ENCODE results near the gene NASP. TPM values are rescaled to one million over a fixed set of nuclear protein-coding genes. Genes with fewer than 3 reads are reported as not detected.

The NASP gene
- total and polyA plus RNA-seq, 7 donors, result 64.8 to 159 (median 78.4) TPM

DNA sequence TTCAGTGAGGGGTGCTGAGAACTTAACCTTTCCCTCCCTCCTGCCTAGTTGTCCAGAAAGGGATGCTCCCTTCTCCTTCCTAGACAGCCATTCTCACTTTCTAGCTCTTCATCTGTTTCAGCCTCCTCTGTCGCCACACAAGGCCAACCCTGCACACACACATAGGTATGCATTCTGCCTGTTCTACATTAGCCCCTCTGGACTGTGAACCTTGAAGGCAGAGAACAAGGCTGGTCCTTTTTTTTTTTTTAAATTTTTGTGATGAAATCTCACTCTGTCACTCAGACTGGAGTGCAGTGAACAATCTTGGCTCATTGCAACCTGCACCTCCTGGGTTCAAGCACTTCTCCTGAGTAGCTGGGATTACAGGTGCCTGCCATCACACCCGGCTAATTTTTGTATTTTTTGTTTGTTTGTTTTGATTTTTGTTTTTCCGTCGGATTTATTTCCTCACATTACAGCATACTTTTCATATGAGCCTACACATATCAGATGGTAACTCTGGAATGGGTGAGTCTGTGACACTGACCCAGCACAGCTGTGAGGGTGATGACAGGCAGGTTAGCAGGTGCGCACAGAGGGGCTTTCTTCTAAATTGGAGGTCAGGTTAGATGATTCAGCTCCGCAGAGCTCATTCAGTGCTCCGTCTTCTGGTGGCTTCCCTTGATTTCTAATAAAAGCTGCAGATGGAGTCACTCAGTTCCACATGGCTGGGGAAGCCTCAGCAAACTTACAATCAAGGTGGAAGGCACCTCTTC, 38.1 kb upstream of the NASP start:
- WGBS, 2 donors, result 81 to 90% methylated on average over 7 of the region's 7 CpGs
- TF ChIP-seq EP300 (IDR thresholded peaks at IDR 0.05) (no peak), POLR2AphosphoS5 (IDR thresholded peaks at IDR 0.05) (no peak), POLR2A (IDR thresholded peaks at IDR 0.05) (no peak)
- TF ChIP-seq, protein P1, sequence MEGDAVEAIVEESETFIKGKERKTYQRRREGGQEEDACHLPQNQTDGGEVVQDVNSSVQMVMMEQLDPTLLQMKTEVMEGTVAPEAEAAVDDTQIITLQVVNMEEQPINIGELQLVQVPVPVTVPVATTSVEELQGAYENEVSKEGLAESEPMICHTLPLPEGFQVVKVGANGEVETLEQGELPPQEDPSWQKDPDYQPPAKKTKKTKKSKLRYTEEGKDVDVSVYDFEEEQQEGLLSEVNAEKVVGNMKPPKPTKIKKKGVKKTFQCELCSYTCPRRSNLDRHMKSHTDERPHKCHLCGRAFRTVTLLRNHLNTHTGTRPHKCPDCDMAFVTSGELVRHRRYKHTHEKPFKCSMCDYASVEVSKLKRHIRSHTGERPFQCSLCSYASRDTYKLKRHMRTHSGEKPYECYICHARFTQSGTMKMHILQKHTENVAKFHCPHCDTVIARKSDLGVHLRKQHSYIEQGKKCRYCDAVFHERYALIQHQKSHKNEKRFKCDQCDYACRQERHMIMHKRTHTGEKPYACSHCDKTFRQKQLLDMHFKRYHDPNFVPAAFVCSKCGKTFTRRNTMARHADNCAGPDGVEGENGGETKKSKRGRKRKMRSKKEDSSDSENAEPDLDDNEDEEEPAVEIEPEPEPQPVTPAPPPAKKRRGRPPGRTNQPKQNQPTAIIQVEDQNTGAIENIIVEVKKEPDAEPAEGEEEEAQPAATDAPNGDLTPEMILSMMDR (IDR thresholded peaks at IDR 0.05), result no peak
- no peaks in the 10 kb centered on the region for H3K9me3 ChIP-seq
- no peak for DNase-seq
- no peaks in the 10 kb centered on the region for H3K36me3 ChIP-seq
- peaks cover 0 to 4% (median 0%) of the 10 kb centered on the region in 4 donors for H3K4me1 ChIP-seq
- intact Hi-C loops (cut with DNase I), result no loop called here
- H3K27ac ChIP-seq, result no peak overlapping the region
- no peak overlapping the region for H3K4me3 ChIP-seq
- H3K27me3 ChIP-seq, result no peaks in the 10 kb centered on the region

GRCh38 chr1:45550401-45551351, 33.2 kb upstream of the NASP start, which contains the start of gene AKR1A1:
TSS of gene AKR1A1 (plus strand) at chr1:45550826. CDS start at chr1:45561795, 10,969 bp downstream.
- WGBS, 2 donors, result 4 to 5% methylated on average over 47 of the region's 47 CpGs
- H3K36me3 ChIP-seq, result peaks cover 0 to 14% (median 0%) of the 10 kb centered on the region in 4 donors
- peak in 1 of 4 donors; percentile 44 for TF ChIP-seq EP300 (IDR thresholded peaks at IDR 0.05)
- TF ChIP-seq POLR2AphosphoS5 (IDR thresholded peaks at IDR 0.05), result peak; percentile 38 to 84 (median 80)
- TF ChIP-seq, protein P1 (IDR thresholded peaks at IDR 0.05), result peak in 2 of 4 experiments; percentile 13 to 42
- TF ChIP-seq POLR2A (IDR thresholded peaks at IDR 0.05), result peak in 1 of 2 donors; percentile 54
- intact Hi-C loops (cut with DNase I), result loop anchor here (2.0 kb wide), 2 partner anchors 28 to 50 kb away; partner anchors contain the start of genes CCDC163 and MMACHC
- no peaks in the 10 kb centered on the region for H3K27me3 ChIP-seq
- H3K27ac ChIP-seq, result peak within 1 kb of the TSS; percentile 73 to 89 (median 82)
- H3K4me3 ChIP-seq, result peak within 1 kb of the TSS; percentile 39 to 77 (median 64)
- peaks cover 0 to 16% (median 14%) of the 10 kb centered on the region in 4 donors for H3K4me1 ChIP-seq
- peak; percentile 91 for DNase-seq
- H3K9me3 ChIP-seq, result no peaks in the 10 kb centered on the region

- H3K4me1 ChIP-seq, result peaks cover 0 to 16% (median 14%) of the 10 kb centered on the region in 4 donors
- TF ChIP-seq POLR2A (IDR thresholded peaks at IDR 0.05) (no peak), POLR2AphosphoS5 (IDR thresholded peaks at IDR 0.05) (no peak), EP300 (IDR thresholded peaks at IDR 0.05) (no peak)
- TF ChIP-seq, protein P1 (IDR thresholded peaks at IDR 0.05), result no peak
- no peaks in the 10 kb centered on the region for H3K27me3 ChIP-seq
These were observed 32.2 kb upstream of the NASP start for GRCh38 chr1:45551684-45552083.

DNA sequence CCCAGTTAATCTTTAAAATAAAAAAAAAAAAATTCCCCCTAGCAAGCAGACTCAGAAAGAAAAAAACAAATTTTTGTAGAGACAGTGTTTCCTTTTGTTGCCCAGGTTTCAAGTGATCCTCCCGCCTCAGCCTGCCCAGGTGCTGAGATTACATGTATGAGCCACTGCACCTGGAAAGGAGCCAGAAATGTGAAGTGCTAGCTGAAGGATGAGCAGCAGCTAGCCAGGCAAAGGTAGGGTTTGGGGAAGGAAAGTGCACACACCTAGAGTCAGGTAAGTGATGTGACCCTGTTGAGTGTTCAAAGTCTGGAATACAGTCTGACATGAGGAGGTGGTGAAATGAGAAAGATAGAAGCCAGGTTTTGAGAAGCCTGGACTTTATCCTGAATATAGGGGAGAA, 31.5 kb upstream of the NASP start:
- H3K4me3 ChIP-seq, result no peak overlapping the region
- TF ChIP-seq, protein P1 (IDR thresholded peaks at IDR 0.05), result no peak
- TF ChIP-seq POLR2AphosphoS5 (IDR thresholded peaks at IDR 0.05) (no peak), EP300 (IDR thresholded peaks at IDR 0.05) (no peak), POLR2A (IDR thresholded peaks at IDR 0.05) (no peak)
- no peaks in the 10 kb centered on the region for H3K27me3 ChIP-seq
- H3K9me3 ChIP-seq, result no peaks in the 10 kb centered on the region
- intact Hi-C loops (cut with DNase I), result no loop called here
- peaks cover 0 to 21% (median 0%) of the 10 kb centered on the region in 4 donors for H3K36me3 ChIP-seq
- H3K4me1 ChIP-seq, result peaks cover 0 to 17% (median 14%) of the 10 kb centered on the region in 4 donors
- H3K27ac ChIP-seq, result no peak overlapping the region
- DNase-seq, result peak; percentile 67
- WGBS, 2 donors, result 16 to 60% methylated on average over 1 of the region's 1 CpG

More at GRCh38 chr1:45551684-45552083, 32.2 kb upstream of the NASP start:
- no peaks in the 10 kb centered on the region for H3K9me3 ChIP-seq
- WGBS, 2 donors, result 6 to 7% methylated on average over 3 of the region's 3 CpGs
- H3K27ac ChIP-seq, result peak overlapping the region; percentile 73 to 89 (median 82)
- no peak for DNase-seq
- peak overlapping the region; percentile 39 to 77 (median 64) for H3K4me3 ChIP-seq
- intact Hi-C loops (cut with DNase I), result loop anchor here (2.0 kb wide), 2 partner anchors 29 to 51 kb away; partner anchors contain the start of genes CCDC163 and MMACHC
- peaks cover 0 to 21% (median 0%) of the 10 kb centered on the region in 4 donors for H3K36me3 ChIP-seq

Measured in sigmoid colon (tissue), 7 donors.